SHP77 (cell line): ENCODE data around the gene FAM174C.

Source experiments
- DNase-seq, 2 experiments: peaks; one replicate each; lab custom pipeline; 2025; lab: John Stamatoyannopoulos, UW

Gene FAM174C

GRCh38 chr19:1286487-1287353, 11.4 kb downstream of the FAM174C start:
- no peak for DNase-seq

DNA sequence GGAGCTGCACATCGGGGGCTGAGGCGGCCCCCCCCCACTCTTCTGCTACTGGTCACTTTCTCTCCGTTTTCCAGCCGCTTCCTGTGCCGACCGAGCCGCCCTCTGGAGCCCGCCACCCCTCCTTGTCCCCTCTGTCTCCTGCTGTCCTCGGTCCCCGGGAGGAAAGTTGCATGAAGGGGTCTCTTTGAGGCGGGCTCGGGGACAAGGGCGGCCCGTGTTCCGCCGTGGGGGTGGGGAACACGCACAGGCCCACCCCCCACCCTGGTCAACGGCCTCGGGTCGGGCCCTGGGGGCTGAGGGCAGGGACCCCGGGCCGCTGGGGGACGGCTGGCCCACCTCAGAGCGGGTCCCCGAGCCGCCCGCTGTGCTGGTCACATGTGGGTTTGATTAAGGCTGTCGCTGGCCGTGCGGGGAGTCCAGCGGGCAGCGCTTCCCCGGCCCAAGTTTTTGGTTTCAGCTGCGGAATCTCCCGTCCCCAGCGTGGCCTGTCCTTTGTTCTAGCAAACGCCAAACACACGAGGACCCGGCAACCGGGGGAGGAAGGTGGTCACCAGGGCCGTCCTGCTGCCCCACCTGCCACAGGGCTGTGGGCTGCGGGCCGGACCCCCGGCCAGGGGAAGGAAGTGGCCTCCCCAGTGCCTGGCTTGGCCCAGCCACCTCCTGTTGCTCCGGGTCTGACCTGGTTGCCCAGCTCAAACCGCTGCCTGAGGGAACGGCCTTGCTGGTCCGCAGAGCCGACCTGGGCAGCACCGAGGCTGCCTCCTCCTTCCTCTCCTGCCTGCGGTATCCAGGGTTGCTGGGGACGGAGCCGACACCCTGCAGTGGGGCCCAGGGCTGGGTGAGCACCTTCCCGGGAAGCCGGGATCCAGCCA, 12.3 kb downstream of the FAM174C start:
- no peak for DNase-seq

DNA sequence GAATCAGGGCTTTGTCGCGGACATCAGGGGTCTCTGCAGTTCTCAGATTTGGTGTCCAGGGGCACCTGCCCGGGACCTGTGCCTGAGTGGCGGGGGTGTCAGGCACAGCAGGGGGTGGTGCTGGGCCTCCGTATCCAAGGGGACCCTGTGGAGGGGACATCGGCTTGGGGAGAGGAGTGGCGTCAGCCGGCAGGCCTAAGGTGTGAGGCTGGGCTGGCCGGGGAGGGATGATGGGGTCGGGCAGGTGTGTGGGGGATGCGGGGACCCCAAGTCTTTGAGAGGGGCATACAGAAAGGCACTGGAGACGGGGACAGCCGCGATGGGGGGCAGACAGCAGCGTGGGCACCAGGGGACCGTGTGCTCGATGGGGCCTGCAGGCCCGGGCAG, 12.9 kb downstream of the FAM174C start:
- DNase-seq, result no peak

- no peak for DNase-seq
Observed at GRCh38 chr19:1288833-1289685, 13.7 kb downstream of the FAM174C start.

GRCh38 chr19:1289686-1290025, 14.3 kb downstream of the FAM174C start:
- no peak for DNase-seq

GRCh38 chr19:1290196-1290702, 14.9 kb downstream of the FAM174C start:
- DNase-seq, result no peak

DNA sequence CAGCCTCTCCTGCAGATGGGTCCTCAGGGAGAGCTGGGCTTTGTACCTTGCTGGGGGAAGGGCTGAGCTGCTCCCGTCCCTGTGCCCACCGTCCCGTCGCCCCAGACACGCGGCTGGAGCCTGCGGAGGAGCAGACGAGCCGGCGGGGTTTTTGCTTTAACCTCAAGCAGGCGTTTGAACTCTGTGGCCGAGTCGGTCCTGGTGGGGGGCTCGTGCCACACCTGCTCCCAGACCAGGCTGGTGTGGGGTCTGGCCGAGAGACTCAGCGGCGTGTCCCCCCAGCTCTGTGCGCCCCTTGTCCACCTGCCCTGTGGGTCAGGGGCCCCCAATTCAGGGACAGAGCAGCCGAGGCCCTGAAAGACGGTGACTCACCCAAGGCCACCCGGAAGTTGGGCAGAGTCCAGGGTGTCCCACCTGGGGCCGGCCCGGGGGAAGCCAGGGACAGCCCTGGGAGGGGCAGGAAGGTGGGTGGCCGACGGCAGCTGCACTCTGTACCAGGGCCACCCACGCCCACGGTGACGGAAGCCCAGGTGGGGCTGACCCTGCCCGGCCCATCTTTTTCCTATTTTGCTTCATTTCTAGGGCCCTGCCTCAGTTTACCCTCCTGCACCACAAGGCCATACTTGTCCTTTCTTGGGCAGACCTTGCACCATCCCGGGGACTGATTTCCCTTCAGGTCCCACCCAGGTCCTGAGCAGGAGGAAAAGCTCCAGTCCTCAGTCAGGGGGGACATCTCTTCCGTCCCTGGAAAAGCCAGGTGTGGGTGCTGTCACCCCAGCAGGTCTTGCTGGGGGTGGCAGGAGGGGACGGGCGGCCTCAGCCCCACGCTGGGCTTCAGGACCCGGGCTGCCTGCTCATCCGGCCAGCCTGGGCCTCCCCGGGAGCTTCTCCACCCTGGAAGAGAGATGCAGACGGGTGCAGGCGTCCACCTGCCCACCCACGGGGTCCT, 15.6 kb downstream of the FAM174C start:
- no peak for DNase-seq

- DNase-seq, result no peak
Observed at GRCh38 chr19:1291761-1292418, 16.6 kb downstream of the FAM174C start.

- DNase-seq, result no peak
Observed at GRCh38 chr19:1292419-1293151, 17.3 kb downstream of the FAM174C start.

GRCh38 chr19:1293782-1294604, 18.7 kb downstream of the FAM174C start:
- DNase-seq, result no peak

DNA sequence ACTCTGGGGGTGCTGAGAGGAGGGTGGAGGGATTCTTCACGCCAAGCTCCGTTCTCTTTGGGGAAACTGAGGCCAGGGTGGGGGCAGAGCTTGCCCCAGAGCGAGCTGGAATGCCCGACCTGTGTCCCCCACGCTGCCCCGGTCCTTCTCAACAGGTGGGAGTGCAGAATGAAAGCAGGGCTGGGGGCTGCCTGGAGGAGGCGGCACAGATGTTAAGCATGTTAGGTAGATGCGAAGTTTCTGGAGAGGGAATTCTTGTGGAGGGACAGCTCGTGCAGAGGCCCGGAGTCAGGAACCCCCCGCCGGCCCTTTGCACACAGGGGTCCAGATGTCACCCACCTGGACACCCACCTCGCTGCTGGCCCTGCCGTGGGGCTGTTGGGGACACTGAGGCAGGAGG, 19.4 kb downstream of the FAM174C start:
- no peak for DNase-seq

DNA sequence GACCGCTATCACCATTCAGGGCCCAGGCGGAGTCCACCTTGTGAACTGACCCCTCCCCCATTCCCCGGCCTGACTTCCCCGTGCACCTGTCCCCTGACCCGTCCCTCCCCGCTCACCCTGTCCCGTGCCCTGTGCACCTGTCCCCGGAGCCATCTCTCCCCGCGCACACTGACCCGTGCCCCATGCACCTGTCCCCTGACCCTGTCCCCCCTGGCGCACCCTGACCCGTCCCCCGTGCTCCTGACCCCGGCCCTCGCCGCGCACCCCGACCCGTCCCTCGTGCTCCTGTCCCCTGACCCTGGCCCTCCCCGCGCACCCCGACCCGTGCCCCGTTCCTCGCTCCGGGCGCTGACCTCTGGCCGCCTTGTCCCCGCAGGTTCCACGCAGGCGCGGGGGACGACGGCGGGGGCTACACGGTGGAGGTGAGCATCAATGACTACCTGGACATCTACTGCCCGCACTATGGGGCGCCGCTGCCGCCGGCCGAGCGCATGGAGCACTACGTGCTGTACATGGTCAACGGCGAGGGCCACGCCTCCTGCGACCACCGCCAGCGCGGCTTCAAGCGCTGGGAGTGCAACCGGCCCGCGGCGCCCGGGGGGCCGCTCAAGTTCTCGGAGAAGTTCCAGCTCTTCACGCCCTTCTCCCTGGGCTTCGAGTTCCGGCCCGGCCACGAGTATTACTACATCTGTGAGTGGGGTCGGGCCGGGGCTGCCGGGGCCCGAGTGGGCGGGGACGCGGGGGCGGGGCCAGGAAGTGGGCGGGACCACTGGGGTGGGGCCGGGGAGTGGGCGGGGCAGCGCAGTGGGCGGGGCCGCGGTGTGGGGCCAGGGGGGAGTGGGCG, 20.1 kb downstream of the FAM174C start:
- DNase-seq, result no peak

DNA sequence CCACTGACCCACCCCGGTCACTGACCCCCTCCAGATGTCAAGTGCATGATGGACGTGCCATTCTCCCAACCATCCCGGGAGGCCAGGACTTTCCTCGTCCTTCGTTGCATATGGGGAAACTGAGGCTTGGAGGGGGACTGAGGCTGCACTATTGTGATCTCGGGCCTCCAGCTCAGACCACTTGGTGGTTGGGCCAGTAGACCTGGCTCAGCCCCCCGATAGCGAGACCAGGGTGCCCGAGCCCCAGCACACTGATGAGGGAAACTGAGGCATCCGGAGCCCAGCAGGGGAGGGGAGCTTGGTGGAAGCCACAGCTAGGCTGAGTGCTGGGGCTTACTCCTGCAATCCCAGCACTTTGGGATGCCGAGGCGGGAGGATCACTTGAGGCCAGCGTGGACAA, 20.7 kb downstream of the FAM174C start:
- DNase-seq, result no peak

DNA sequence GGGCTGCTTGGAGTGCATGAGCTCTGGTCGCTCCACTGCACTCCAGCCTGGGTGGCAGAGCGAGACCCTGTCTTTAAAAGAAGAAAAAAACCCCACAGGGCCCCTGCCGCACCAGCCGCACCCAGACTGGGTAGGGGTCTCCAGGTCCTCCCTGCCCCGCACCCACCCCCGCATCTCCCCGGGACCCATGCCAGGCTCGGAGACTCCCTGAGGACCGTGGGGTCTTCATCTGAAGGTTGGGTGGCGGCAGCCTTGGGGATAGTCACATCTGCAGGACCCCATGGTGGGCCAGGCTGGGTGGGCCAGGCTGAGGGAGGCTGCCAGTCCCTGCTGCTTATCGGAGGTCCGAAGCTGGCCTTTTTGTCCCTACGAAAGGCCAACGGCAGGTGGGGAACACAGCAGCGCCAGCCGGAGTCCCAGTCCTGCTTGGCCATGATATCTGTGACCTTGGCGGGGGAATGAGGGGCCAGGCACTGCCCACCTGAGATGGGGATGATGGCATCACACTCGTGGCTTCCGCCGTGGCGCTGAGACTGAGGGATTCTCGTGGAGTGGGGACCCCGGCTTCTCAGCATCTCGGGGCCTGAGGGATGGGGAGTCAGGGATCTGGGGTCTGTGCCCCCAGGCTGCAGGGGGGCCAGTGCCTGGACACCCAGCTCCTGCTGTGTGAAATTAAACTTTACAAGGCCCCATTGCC, 21.4 kb downstream of the FAM174C start:
- no peak for DNase-seq

DNA sequence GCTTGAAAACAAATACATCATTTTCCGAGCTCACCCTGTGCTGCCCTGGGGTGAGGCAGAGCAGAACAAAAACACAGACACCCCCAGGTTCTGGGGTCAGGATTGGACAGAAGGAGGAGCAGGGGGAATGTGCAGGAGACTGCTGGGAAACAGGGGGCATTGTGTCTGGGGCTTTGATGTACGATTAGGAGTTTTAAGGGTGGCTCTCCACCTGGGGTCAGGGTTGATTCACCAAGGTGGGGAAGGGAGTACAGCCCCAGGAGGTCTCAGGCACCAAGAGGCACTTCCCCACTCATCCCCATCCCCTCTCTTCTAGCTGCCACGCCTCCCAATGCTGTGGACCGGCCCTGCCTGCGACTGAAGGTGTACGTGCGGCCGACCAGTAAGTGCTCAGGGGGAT, 22.9 kb downstream of the FAM174C start:
- no peak for DNase-seq

- DNase-seq, result no peak
Observed at GRCh38 chr19:1299801-1300200, 24.5 kb downstream of the FAM174C start.
